HepG2 (cell line): ENCODE measurements around the gene DYSF. TPM values are rescaled to one million over a fixed set of nuclear protein-coding genes. Genes with fewer than 3 reads are reported as not detected.

Experiments
- ATAC-seq: fragments of 200-7000 bp; cut with Tn5 transposase; 3 replicates; pipeline ENCODE4 v1.9.1; 2020; ENCODE audit warnings: mild to moderate bottlenecking, moderate library complexity
- BruUV-seq: library from RNA; stranded (reverse); fragments of 400-500 nt; replicated peaks from 2 replicates; lab custom pipeline; 2021; lab: Mats Ljungman, UMichigan
- CTCF ChIA-PET: fragments of 300-600 bp; formaldehyde crosslinking; extraction: SDS; loops from one replicate; lab custom pipeline; 2021; ENCODE audit warnings: low total read pairs, inconsistent platforms, low intra/inter-chr PET ratio; lab: Yijun Ruan, JAX
- POLR2A ChIA-PET: fragments of 350-600 bp; sonication (Branson Sonifier 250); formaldehyde crosslinking; loops from one replicate; lab custom pipeline; 2020; ENCODE audit warnings: antibody characterized with exemption, inconsistent platforms; lab: Yijun Ruan, JAX
- DNase-seq: peaks from one replicate; pipeline ENCODE4 v3.0.0-alpha.2; 2015; ENCODE audit warnings: low spot score
- FAIRE-seq: peaks from 3 replicates; lab custom pipeline; 2011; peaks lifted over from hg19 to GRCh38; lab: Jason Lieb, UNC
- H2AFZ ChIP-seq: one replicate; pipeline ENCODE4 v1.6.1; 2011; ENCODE audit warnings: low read length, inconsistent platforms
- H3K27ac ChIP-seq: fragments of 300-600 bp; 3 replicates; pipeline ENCODE4 v1.8.0; 2011; ENCODE audit warnings: mixed run types, mild to moderate bottlenecking, mixed read lengths, low read length, inconsistent platforms; ENCODE audit not compliant: insufficient read depth; ENCODE audit errors: extremely low read length
- H3K27me3 ChIP-seq, 2 experiments: fragments of 200-600 bp in 1 of 2; 2 replicates in 1 of 2; 3 replicates in 1 of 2; pipeline versions ENCODE4 v1.6.0 to v1.8.0; 2011; ENCODE audit warnings: low read length in 2 of 2, mild to moderate bottlenecking in 2 of 2, moderate library complexity in 2 of 2, inconsistent platforms in 1 of 2; ENCODE audit not compliant: insufficient read depth in 2 of 2, control insufficient read depth in 1 of 2
- H3K36me3 ChIP-seq, 2 experiments: fragments of 200-600 bp in 1 of 2; replicated peaks in 1 of 2; 2 replicates in 1 of 2; 3 replicates in 1 of 2; pipeline versions ENCODE4 v1.5.1 to v1.8.0; 2011; ENCODE audit warnings: low read length in 2 of 2, inconsistent platforms in 1 of 2; ENCODE audit not compliant: insufficient read depth in 2 of 2, control insufficient read depth in 1 of 2
- H3K4me1 ChIP-seq: 2 replicates; pipeline ENCODE4 v1.5.1; 2012; ENCODE audit warnings: low read length, inconsistent platforms; ENCODE audit not compliant: insufficient read depth
- H3K4me2 ChIP-seq: 2 replicates; pipeline ENCODE4 v1.6.0; 2011; ENCODE audit warnings: low read depth, low read length, inconsistent platforms
- H3K4me3 ChIP-seq, 3 experiments: fragments of 200-600 bp in 1 of 3; sonication (generic), shearing (Covaris generic) in 1 of 3; replicated peaks in 1 of 3; 2 replicates each; pipeline ENCODE4 v1.5.1; 2011 to 2016; ENCODE audit warnings: low read length in 3 of 3, inconsistent platforms in 2 of 3, low read depth in 2 of 3, mild to moderate bottlenecking in 2 of 3, control low read depth in 1 of 3, mixed read lengths in 1 of 3; ENCODE audit not compliant: insufficient read depth in 1 of 3
- H3K79me2 ChIP-seq: one replicate; pipeline ENCODE4 v1.6.1; 2011; ENCODE audit warnings: low read length, inconsistent platforms; ENCODE audit not compliant: insufficient read depth
- H3K9ac ChIP-seq: 2 replicates; pipeline ENCODE4 v1.6.0; 2011; ENCODE audit warnings: mild to moderate bottlenecking, low read depth, low read length, inconsistent platforms; ENCODE audit not compliant: insufficient read depth
- H3K9me3 ChIP-seq: 2 replicates; pipeline ENCODE4 v1.5.1; 2012; ENCODE audit warnings: mild to moderate bottlenecking, low read length
- H4K20me1 ChIP-seq: 2 replicates; pipeline ENCODE4 v1.6.0; 2011; ENCODE audit warnings: inconsistent platforms, mild to moderate bottlenecking, low read length, moderate library complexity; ENCODE audit not compliant: insufficient read depth
- CBX2 ChIP-seq, 2 experiments: fragments of 200-600 bp in 1 of 2; sonication (generic); formaldehyde crosslinking in 1 of 2; IDR thresholded peaks; 2 replicates each; pipeline versions ENCODE4 v1.7.0 to v1.8.1; 2018 to 2022; ENCODE audit warnings: low read depth in 2 of 2, low read length in 1 of 2, mild to moderate bottlenecking in 1 of 2, missing genetic modification reagents in 1 of 2
- CCAR2 ChIP-seq: fragments of 200-400 bp; formaldehyde crosslinking; optimal IDR thresholded peaks from 2 replicates; pipeline ENCODE3; 2018; ENCODE audit warnings: low read depth, mild to moderate bottlenecking, low read length, moderate library complexity
- FOXM1 ChIP-seq: sonication (generic); formaldehyde crosslinking; IDR thresholded peaks from 2 replicates; pipeline ENCODE4 v1.5.0; 2020; ENCODE audit warnings: missing genetic modification reagents
- MIXL1 ChIP-seq: IDR thresholded peaks from 2 replicates; pipeline ENCODE4 v1.6.1; 2016
- NBN ChIP-seq: fragments of 450-650 bp; conservative IDR thresholded peaks from 2 replicates; pipeline ENCODE4 v1.6.1; 2017
- TEAD3 ChIP-seq: optimal IDR thresholded peaks from 2 replicates; pipeline ENCODE3; 2016; ENCODE audit warnings: borderline replicate concordance
- TERF1 ChIP-seq: sonication (generic); formaldehyde crosslinking; IDR thresholded peaks from 2 replicates; pipeline ENCODE4 v1.8.0; 2022; ENCODE audit warnings: mild to moderate bottlenecking, missing genetic modification reagents, moderate library complexity
- ZBTB37 ChIP-seq: sonication (generic); formaldehyde crosslinking; IDR thresholded peaks from 2 replicates; pipeline ENCODE4 v1.4.0; 2020; ENCODE audit warnings: mild to moderate bottlenecking, missing genetic modification reagents
- ZFP90 ChIP-seq: sonication (generic); formaldehyde crosslinking; IDR thresholded peaks from 2 replicates; pipeline ENCODE4 v1.8.0; 2022; ENCODE audit warnings: missing genetic modification reagents, mild to moderate bottlenecking, inconsistent platforms, borderline replicate concordance
- ZNF281 ChIP-seq: sonication (generic); formaldehyde crosslinking; IDR thresholded peaks from 2 replicates; pipeline ENCODE4 v1.4.0; 2020; ENCODE audit warnings: missing genetic modification reagents, borderline replicate concordance
- ZNF331 ChIP-seq: sonication (generic); formaldehyde crosslinking; IDR thresholded peaks from 2 replicates; pipeline ENCODE4 v1.4.0; 2020; ENCODE audit warnings: missing genetic modification reagents
- ZNF720 ChIP-seq: sonication (generic); formaldehyde crosslinking; IDR thresholded peaks from 2 replicates; pipeline ENCODE4 v1.4.0; 2020; ENCODE audit warnings: missing genetic modification reagents
- ZNF768 ChIP-seq: sonication (generic); formaldehyde crosslinking; IDR thresholded peaks from 2 replicates; pipeline ENCODE4 v1.4.0; 2020; ENCODE audit warnings: missing genetic modification reagents
- ZSCAN22 ChIP-seq: sonication (generic); formaldehyde crosslinking; IDR thresholded peaks from 2 replicates; pipeline ENCODE4 v1.4.0; 2020; ENCODE audit warnings: mild to moderate bottlenecking, missing genetic modification reagents
- ZSCAN31 ChIP-seq: sonication (generic); formaldehyde crosslinking; IDR thresholded peaks from 2 replicates; pipeline ENCODE4 v1.5.0; 2020; ENCODE audit warnings: low read depth, mild to moderate bottlenecking, missing genetic modification reagents
- WGBS: methylation state at CpG from one replicate; pipeline ENCODE4 v1.1.6; 2017; ENCODE audit warnings: low lambda C conversion rate; 5-methylcytosine and 5-hydroxymethylcytosine counted together
- in situ Hi-C: cut with HindIII; loops from 2 replicates; pipeline ENCODE4 v1.10.0; 2017; ENCODE audit warnings: low pct_unique_long_range_greater_than_20kb; ENCODE audit not compliant: extremely low pct_ligation_motif_present
- intact Hi-C: fragments of 100-400 bp; cut with micrococcal nuclease; formaldehyde crosslinking; loops from one replicate; pipeline ENCODE4 v1.10.0; 2022; ENCODE audit not compliant: unreplicated experiment
- polyA plus RNA-seq, 8 experiments: library from polyadenylated mRNA; depleted of rRNA in 3 of 8; stranded (reverse) in 7 of 8; unstranded in 1 of 8; fragments of >200 nt; fragmentation: Illumina TruSeq in 4 of 8; extraction: Trizol in 4 of 8; gene quantifications; 2 replicates each; pipeline versions ENCODE4 v1.2.1 to v1.2.3, GENCODE V29; 2011 to 2016; ENCODE audit warnings: low read depth in 4 of 8, missing spikeins in 1 of 8, mixed read lengths in 1 of 8; ENCODE audit not compliant: insufficient read depth in 1 of 8
- total RNA-seq, 5 experiments: library from RNA; depleted of rRNA; stranded (reverse); fragments of >200 nt; fragmentation: Illumina TruSeq; extraction: Trizol; gene quantifications; 2 replicates each; pipeline ENCODE4 v1.2.3, GENCODE V29; 2016; ENCODE audit warnings: low read depth in 1 of 5

DYSF gene
- total and polyA plus RNA-seq, 2 of the 13 experiments (the other 11 are each of a cell fraction or from before 2014, with no cell fraction given): 0.15 to 2.4 TPM

GRCh38 chr2:71685073-71685848 is 231.9 kb downstream of the DYSF start:
- H3K4me1 ChIP-seq: no peaks in the 10 kb centered on the region
- ATAC-seq (no peak), FAIRE-seq (no peak), DNase-seq (no peak)
- H3K27me3 ChIP-seq: peaks cover 0 to 2% of the 10 kb centered on the region in 2 experiments; a peak in 1 of 5 replicates
- 64% methylated on average over 8 of the region's 10 CpGs for WGBS
- intact Hi-C loops (no loop called here), in situ Hi-C loops (no loop called here)
- H3K4me2 ChIP-seq: no peak overlapping the region
- no peak overlapping the region for H2AFZ ChIP-seq
- BruUV-seq: no TSS peak
- CTCF ChIA-PET: no interaction called here
- H3K27ac ChIP-seq: no peak overlapping the region
- POLR2A ChIA-PET: no interaction called here
- H3K79me2 ChIP-seq: no peaks in the 10 kb centered on the region
- no peak overlapping the region for H3K9ac ChIP-seq
- H3K9me3 ChIP-seq: no peaks in the 10 kb centered on the region
- no peaks in the 10 kb centered on the region for H4K20me1 ChIP-seq
- no peak overlapping the region for H3K4me3 ChIP-seq
- H3K36me3 ChIP-seq: no peaks in the 10 kb centered on the region
- TF ChIP-seq TERF1 (CRISPR knock-in tag): no peak
- TF ChIP-seq ZNF331 (CRISPR knock-in tag): no peak
- no peak for TF ChIP-seq ZNF768
- no peak for TF ChIP-seq ZNF281
- no peak for TF ChIP-seq ZBTB37 (CRISPR knock-in tag)
- TF ChIP-seq ZSCAN22 (CRISPR knock-in tag): no peak
- no peak for TF ChIP-seq ZNF720 (CRISPR knock-in tag)
- no peak for TF ChIP-seq TEAD3 (CRISPR knock-in tag)
- TF ChIP-seq FOXM1 (CRISPR knock-in tag): no peak
- no peak for TF ChIP-seq MIXL1 (CRISPR knock-in tag)
- TF ChIP-seq CBX2 (IDR thresholded peaks at IDR 0.05; ENCODE audit: low read depth, low read length): no peak
- TF ChIP-seq CBX2 (CRISPR knock-in tag; IDR thresholded peaks at IDR 0.05; ENCODE audit: low read depth): no peak
- TF ChIP-seq CCAR2: no peak
- TF ChIP-seq ZSCAN31 (CRISPR knock-in tag): no peak
- TF ChIP-seq NBN: no peak
- TF ChIP-seq ZFP90 (CRISPR knock-in tag): no peak
